Lower lobe of right lung (tissue), 2 donors: ENCODE measurements around the gene RNF133. TPM values are rescaled to one million over a fixed set of nuclear protein-coding genes. Genes with fewer than 3 reads are reported as not detected.

Source experiments
- ATAC-seq, 2 donors: fragments of 200-7000 bp; cut with Tn5 transposase; one replicate each; pipeline ENCODE4 v1.9.1; 2020 to 2022; ENCODE audit warnings: mild to moderate bottlenecking in 2 of 2, moderate library complexity in 2 of 2
- DNase-seq: peaks from one replicate; pipeline ENCODE4 v3.0.0-alpha.2; 2020
- H3K27ac ChIP-seq: fragments of 200-600 bp; one replicate; pipeline ENCODE4 v1.8.0; 2022
- H3K27me3 ChIP-seq: fragments of 200-600 bp; one replicate; pipeline ENCODE4 v1.8.0; 2022; ENCODE audit warnings: low read depth
- H3K36me3 ChIP-seq: fragments of 200-600 bp; one replicate; pipeline ENCODE4 v1.8.0; 2022; ENCODE audit warnings: mild to moderate bottlenecking
- H3K4me1 ChIP-seq: fragments of 200-600 bp; one replicate; pipeline ENCODE4 v1.8.0; 2022
- H3K4me3 ChIP-seq: fragments of 200-600 bp; one replicate; pipeline ENCODE4 v1.8.0; 2022; ENCODE audit warnings: mild to moderate bottlenecking
- H3K9me3 ChIP-seq: fragments of 200-600 bp; one replicate; pipeline ENCODE4 v1.8.0; 2022
- intact Hi-C: fragments of 100-400 bp; cut with DNase I; formaldehyde crosslinking; loops from one replicate; pipeline ENCODE4 v1.11.0; 2022
- total RNA-seq: library from RNA; stranded (reverse); fragmentation: NEBNext Ultra II Directional; extraction: Animal tissue kit (Norgen Biotek cat#: 25700); gene quantifications from one replicate; pipeline ENCODE4 v1.2.1, GENCODE V29; 2021
- TF ChIP-seq, protein P1 (sequence below): fragments of 200-600 bp; IDR thresholded peaks from one replicate; pipeline ENCODE4 v1.8.0; 2022; ENCODE audit warnings: antibody characterized with exemption, mild to moderate bottlenecking
- donor health status: DM: no; HTN: yes; CAD: no; lungs with severe emphysema.

RNF133 gene
- total RNA-seq, 1 donor from 2014 or later = 1.0 TPM

GRCh38 chr7:122675621-122676020, 23.3 kb downstream of the RNF133 start:
- Histone ChIP-seq H3K4me3 (no peak overlapping the region), H3K27me3 (no peaks in the 10 kb centered on the region), H3K4me1 (peaks cover 11% of the 10 kb centered on the region), H3K27ac (peak overlapping the region; percentile 26), H3K36me3 (no peaks in the 10 kb centered on the region), H3K9me3 (no peaks in the 10 kb centered on the region)
- DNase-seq (no peak), ATAC-seq (no peak)
- TF ChIP-seq, protein P1, sequence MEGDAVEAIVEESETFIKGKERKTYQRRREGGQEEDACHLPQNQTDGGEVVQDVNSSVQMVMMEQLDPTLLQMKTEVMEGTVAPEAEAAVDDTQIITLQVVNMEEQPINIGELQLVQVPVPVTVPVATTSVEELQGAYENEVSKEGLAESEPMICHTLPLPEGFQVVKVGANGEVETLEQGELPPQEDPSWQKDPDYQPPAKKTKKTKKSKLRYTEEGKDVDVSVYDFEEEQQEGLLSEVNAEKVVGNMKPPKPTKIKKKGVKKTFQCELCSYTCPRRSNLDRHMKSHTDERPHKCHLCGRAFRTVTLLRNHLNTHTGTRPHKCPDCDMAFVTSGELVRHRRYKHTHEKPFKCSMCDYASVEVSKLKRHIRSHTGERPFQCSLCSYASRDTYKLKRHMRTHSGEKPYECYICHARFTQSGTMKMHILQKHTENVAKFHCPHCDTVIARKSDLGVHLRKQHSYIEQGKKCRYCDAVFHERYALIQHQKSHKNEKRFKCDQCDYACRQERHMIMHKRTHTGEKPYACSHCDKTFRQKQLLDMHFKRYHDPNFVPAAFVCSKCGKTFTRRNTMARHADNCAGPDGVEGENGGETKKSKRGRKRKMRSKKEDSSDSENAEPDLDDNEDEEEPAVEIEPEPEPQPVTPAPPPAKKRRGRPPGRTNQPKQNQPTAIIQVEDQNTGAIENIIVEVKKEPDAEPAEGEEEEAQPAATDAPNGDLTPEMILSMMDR = no peak
- intact Hi-C loops = no loop called here

GRCh38 chr7:122675011-122675410, 23.9 kb downstream of the RNF133 start:
- Histone ChIP-seq H3K4me3 (no peak overlapping the region), H3K9me3 (no peaks in the 10 kb centered on the region), H3K27ac (peak overlapping the region; percentile 26), H3K4me1 (peaks cover 11% of the 10 kb centered on the region), H3K36me3 (no peaks in the 10 kb centered on the region), H3K27me3 (no peaks in the 10 kb centered on the region)
- TF ChIP-seq, protein P1 = no peak
- intact Hi-C loops = no loop called here
- DNase-seq (no peak), ATAC-seq (peak in 1 of 2 donors; percentile 51)

DNA sequence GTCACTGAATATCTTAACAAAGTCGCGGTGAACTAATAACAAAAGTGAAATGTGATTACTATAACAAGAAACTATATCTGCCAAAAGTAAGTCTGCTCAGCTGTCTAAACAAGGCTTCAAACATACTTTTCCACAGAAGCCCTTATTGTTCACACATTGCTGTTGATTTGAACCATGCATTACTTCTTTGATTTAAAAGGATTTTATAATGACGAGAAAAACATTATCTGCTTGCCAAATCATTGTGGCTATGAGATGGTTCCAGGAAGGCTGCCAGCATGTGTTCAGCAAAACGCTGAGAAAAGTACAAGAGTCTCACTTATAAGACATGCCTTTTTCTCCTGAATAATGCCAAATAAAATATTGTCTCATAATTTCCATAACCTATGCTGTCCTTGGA, 24.4 kb downstream of the RNF133 start:
- Histone ChIP-seq H3K4me3 (no peak overlapping the region), H3K27me3 (no peaks in the 10 kb centered on the region), H3K9me3 (no peaks in the 10 kb centered on the region), H3K4me1 (peaks cover 11% of the 10 kb centered on the region), H3K36me3 (no peaks in the 10 kb centered on the region), H3K27ac (peak overlapping the region; percentile 26)
- peak in 1 of 2 donors; percentile 42 for ATAC-seq
- no peak for DNase-seq
- TF ChIP-seq, protein P1 = no peak
- intact Hi-C loops = no loop called here

GRCh38 chr7:122673951-122674350, 25.0 kb downstream of the RNF133 start:
- Histone ChIP-seq H3K4me3 (no peak overlapping the region), H3K27ac (peak overlapping the region; percentile 26), H3K27me3 (no peaks in the 10 kb centered on the region), H3K4me1 (peaks cover 11% of the 10 kb centered on the region), H3K9me3 (no peaks in the 10 kb centered on the region), H3K36me3 (no peaks in the 10 kb centered on the region)
- ATAC-seq (peak; percentile 23 to 36), DNase-seq (no peak)
- intact Hi-C loops = no loop called here
- TF ChIP-seq, protein P1 = no peak

DNA sequence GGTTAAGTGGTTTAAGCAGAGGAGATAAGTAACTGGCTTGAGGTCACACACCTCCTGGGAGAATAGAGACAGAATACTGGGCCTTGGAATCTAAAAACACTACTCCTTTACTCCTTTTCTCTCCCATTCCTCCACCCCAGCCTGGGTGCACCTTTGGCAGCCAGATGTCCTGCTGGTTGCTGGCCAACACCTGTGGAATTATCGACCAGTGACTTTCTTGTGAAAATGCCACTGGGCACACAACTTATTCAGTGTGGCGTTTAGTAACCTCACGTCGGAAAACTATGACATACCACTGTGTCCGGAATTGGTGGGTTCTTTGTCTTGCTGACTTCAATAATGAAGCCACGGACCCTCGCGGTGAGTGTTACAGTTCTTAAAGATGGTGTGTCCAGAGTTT, 26.4 kb downstream of the RNF133 start:
- no peak overlapping the region for H3K4me3 ChIP-seq
- TF ChIP-seq, protein P1 = no peak
- H3K9me3 ChIP-seq = no peaks in the 10 kb centered on the region
- DNase-seq = no peak
- no peaks in the 10 kb centered on the region for H3K27me3 ChIP-seq
- peaks cover 11% of the 10 kb centered on the region for H3K4me1 ChIP-seq
- ATAC-seq = no peak
- H3K36me3 ChIP-seq = no peaks in the 10 kb centered on the region
- intact Hi-C loops = no loop called here
- no peak overlapping the region for H3K27ac ChIP-seq

- Histone ChIP-seq H3K9me3 (no peaks in the 10 kb centered on the region), H3K36me3 (no peaks in the 10 kb centered on the region), H3K27me3 (no peaks in the 10 kb centered on the region), H3K27ac (no peak overlapping the region), H3K4me1 (no peaks in the 10 kb centered on the region), H3K4me3 (no peak overlapping the region)
- ATAC-seq = no peak
- no peak for DNase-seq
- intact Hi-C loops = no loop called here
- TF ChIP-seq, protein P1 = no peak
These were observed 35.2 kb downstream of the RNF133 start for GRCh38 chr7:122663733-122664132.
